GDM1 (cell line): ENCODE measurements around the gene UGGT1.

Source experiments
- DNase-seq: peaks from one replicate; lab custom pipeline; 2025; lab: John Stamatoyannopoulos, UW

The UGGT1 gene

GRCh38 chr2:128105072-128105471 is 14.1 kb downstream of the UGGT1 start:
- no peak for DNase-seq

- DNase-seq = no peak
Measured at GRCh38 chr2:128108166-128108565, 17.2 kb downstream of the UGGT1 start.

- no peak for DNase-seq
Measured at GRCh38 chr2:128109243-128109642, 18.2 kb downstream of the UGGT1 start.

GRCh38 chr2:128115921-128116623 is 25.1 kb downstream of the UGGT1 start:
- DNase-seq = no peak

GRCh38 chr2:128134573-128134972 is 43.6 kb downstream of the UGGT1 start:
- DNase-seq = no peak

- no peak for DNase-seq
Measured at GRCh38 chr2:128137094-128137616, 46.2 kb downstream of the UGGT1 start.

- no peak for DNase-seq
Measured at GRCh38 chr2:128139624-128140023, 48.6 kb downstream of the UGGT1 start.

- DNase-seq = no peak
Measured at GRCh38 chr2:128145651-128146050, 54.7 kb downstream of the UGGT1 start.

GRCh38 chr2:128153786-128154185 is 62.8 kb downstream of the UGGT1 start:
- DNase-seq = no peak

GRCh38 chr2:128154225-128154624 is 63.2 kb downstream of the UGGT1 start:
- no peak for DNase-seq

- no peak for DNase-seq
Measured at GRCh38 chr2:128155970-128156369, 65.0 kb downstream of the UGGT1 start.

GRCh38 chr2:128156812-128157211 is 65.8 kb downstream of the UGGT1 start:
- no peak for DNase-seq

GRCh38 chr2:128157644-128158043 is 66.6 kb downstream of the UGGT1 start:
- no peak for DNase-seq

- DNase-seq = no peak
Measured at GRCh38 chr2:128158176-128158575, 67.2 kb downstream of the UGGT1 start.

GRCh38 chr2:128159437-128159836 is 68.4 kb downstream of the UGGT1 start:
- DNase-seq = no peak

GRCh38 chr2:128160616-128161275 is 69.7 kb downstream of the UGGT1 start:
- no peak for DNase-seq

GRCh38 chr2:128162266-128162665 is 71.3 kb downstream of the UGGT1 start:
- DNase-seq = no peak

GRCh38 chr2:128164311-128164710 is 73.3 kb downstream of the UGGT1 start:
- no peak for DNase-seq

- DNase-seq = no peak
Measured at GRCh38 chr2:128166746-128167353, 75.8 kb downstream of the UGGT1 start.

GRCh38 chr2:128169094-128169493 is 78.1 kb downstream of the UGGT1 start:
- DNase-seq = no peak

- DNase-seq = no peak
Measured at GRCh38 chr2:128169497-128169896, 78.5 kb downstream of the UGGT1 start.

- DNase-seq = no peak
Measured at GRCh38 chr2:128169933-128170709, 79.1 kb downstream of the UGGT1 start.
